ENCODE measurements around the gene SH3PXD2B.

GRCh38 chr5:172389578-172390112, 64.7 kb downstream of the SH3PXD2B start:
- TF ChIP-seq FOXA1 (IDR thresholded peaks at IDR 0.05) (no peak), FOXA1 (CRISPR knock-in tag; IDR thresholded peaks at IDR 0.05) (no peak), MYC (CRISPR knock-in tag; IDR thresholded peaks at IDR 0.05; ENCODE audit: borderline replicate concordance) (no peak)
